ENCODE data around the gene EGLN1. TPM values are rescaled to one million over a fixed set of nuclear protein-coding genes. Genes with fewer than 3 reads are reported as not detected.

EGLN1 gene
- total RNA-seq, 1 donor from 2014 or later: 79.8 TPM

GRCh38 chr1:231408528-231409094 is 13.5 kb downstream of the EGLN1 start:
- ATAC-seq (peak; percentile 44), DNase-seq (no peak)
- intact Hi-C loops (cut with micrococcal nuclease): no loop called here

- DNase-seq: no peak
- peak; percentile 54 for ATAC-seq
- intact Hi-C loops (cut with micrococcal nuclease): no loop called here
These were observed 14.3 kb downstream of the EGLN1 start for GRCh38 chr1:231407547-231408396.

GRCh38 chr1:231407049-231407448 is 15.0 kb downstream of the EGLN1 start:
- DNase-seq: no peak
- intact Hi-C loops (cut with micrococcal nuclease): no loop called here

GRCh38 chr1:231404318-231404717 is 17.8 kb downstream of the EGLN1 start:
- DNase-seq (no peak), ATAC-seq (no peak)
- intact Hi-C loops (cut with micrococcal nuclease): no loop called here

More at GRCh38 chr1:231407049-231407448, 15.0 kb downstream of the EGLN1 start:
- ATAC-seq: no peak

GRCh38 chr1:231401478-231401877 is 20.6 kb downstream of the EGLN1 start:
- intact Hi-C loops (cut with micrococcal nuclease): no loop called here
- DNase-seq (no peak), ATAC-seq (no peak)

GRCh38 chr1:231397886-231398671 is 24.0 kb downstream of the EGLN1 start:
- DNase-seq: no peak
- ATAC-seq: no peak
- intact Hi-C loops (cut with micrococcal nuclease): no loop called here

GRCh38 chr1:231396643-231397042 is 25.4 kb downstream of the EGLN1 start:
- intact Hi-C loops (cut with micrococcal nuclease): no loop called here
- no peak for ATAC-seq
- no peak for DNase-seq

GRCh38 chr1:231395998-231396390 is 26.1 kb downstream of the EGLN1 start:
- ATAC-seq (no peak), DNase-seq (no peak)
- intact Hi-C loops (cut with micrococcal nuclease): no loop called here

- peak; percentile 82 for ATAC-seq
- no peak for DNase-seq
- intact Hi-C loops (cut with micrococcal nuclease): no loop called here
These were observed 26.8 kb downstream of the EGLN1 start for GRCh38 chr1:231395076-231395997.

GRCh38 chr1:231393668-231394067 is 28.4 kb downstream of the EGLN1 start:
- intact Hi-C loops (cut with micrococcal nuclease): no loop called here
- ATAC-seq: no peak
- no peak for DNase-seq

- DNase-seq: no peak
- intact Hi-C loops (cut with micrococcal nuclease): no loop called here
- no peak for ATAC-seq
These were observed 29.5 kb downstream of the EGLN1 start for GRCh38 chr1:231392389-231393131.

GRCh38 chr1:231390071-231390470 is 32.0 kb downstream of the EGLN1 start:
- intact Hi-C loops (cut with micrococcal nuclease): no loop called here
- DNase-seq (no peak), ATAC-seq (no peak)

- ATAC-seq (no peak), DNase-seq (no peak)
- intact Hi-C loops (cut with micrococcal nuclease): no loop called here
These were observed 34.1 kb downstream of the EGLN1 start for GRCh38 chr1:231387770-231388669.

- DNase-seq: no peak
- intact Hi-C loops (cut with micrococcal nuclease): no loop called here
- no peak for ATAC-seq
These were observed 35.6 kb downstream of the EGLN1 start for GRCh38 chr1:231386466-231386865.

- intact Hi-C loops (cut with micrococcal nuclease): no loop called here
- no peak for DNase-seq
- no peak for ATAC-seq
These were observed 36.7 kb downstream of the EGLN1 start for GRCh38 chr1:231385416-231385748.

GRCh38 chr1:231384696-231385415 is 37.2 kb downstream of the EGLN1 start:
- DNase-seq (no peak), ATAC-seq (no peak)
- intact Hi-C loops (cut with micrococcal nuclease): no loop called here

All from left ventricle myocardium superior (tissue), 1 donor.